Retinal pigment epithelial cell (primary cell): Measurements from ENCODE around the gene DTHD1.

Source experiments
- DNase-seq: peaks from one replicate; pipeline ENCODE4 v3.0.0-alpha.2; 2010; ENCODE audit warnings: low read depth
- H3K4me3 ChIP-seq: 2 replicates; pipeline ENCODE4 v1.5.1; 2011; ENCODE audit warnings: mild to moderate bottlenecking, low read length, control low read depth, moderate library complexity
- CTCF ChIP-seq: conservative IDR thresholded peaks from 2 replicates; pipeline ENCODE4 v1.5.1; 2011; ENCODE audit warnings: low read depth, low read length, control low read depth, inconsistent platforms

DTHD1 gene

GRCh38 chr4:36255577-36255976, 25.8 kb upstream of the DTHD1 start:
- no peak for TF ChIP-seq CTCF
- no peak overlapping the region for H3K4me3 ChIP-seq
- no peak for DNase-seq

- H3K4me3 ChIP-seq: no peak overlapping the region
- no peak for TF ChIP-seq CTCF
- DNase-seq: no peak
These were observed 25.0 kb upstream of the DTHD1 start for GRCh38 chr4:36256398-36256891.

GRCh38 chr4:36260731-36261130, 20.7 kb upstream of the DTHD1 start:
- no peak for TF ChIP-seq CTCF
- DNase-seq: no peak
- no peak overlapping the region for H3K4me3 ChIP-seq

- DNase-seq: no peak
- H3K4me3 ChIP-seq: no peak overlapping the region
- no peak for TF ChIP-seq CTCF
These were observed 17.1 kb upstream of the DTHD1 start for GRCh38 chr4:36264207-36264826.

- no peak for TF ChIP-seq CTCF
- H3K4me3 ChIP-seq: no peak overlapping the region
- DNase-seq: no peak
These were observed 13.7 kb upstream of the DTHD1 start for GRCh38 chr4:36267486-36268268.

- H3K4me3 ChIP-seq: no peak overlapping the region
- DNase-seq: no peak
- no peak for TF ChIP-seq CTCF
These were observed 12.3 kb upstream of the DTHD1 start for GRCh38 chr4:36269101-36269500.
